ENCODE results near the gene TMEM139. TPM values are rescaled to one million over a fixed set of nuclear protein-coding genes. Genes with fewer than 3 reads are reported as not detected.

TMEM139 gene
- total RNA-seq, 1 experiment from 2014 or later: 48.4 TPM

- no peaks in the 10 kb centered on the region for H3K9me3 Mint-ChIP-seq (ENCODE audit: low read depth, unreplicated experiment)
- no peak overlapping the region for H3K27ac Mint-ChIP-seq (ENCODE audit: unreplicated experiment)
- no peaks in the 10 kb centered on the region for H3K27me3 Mint-ChIP-seq (ENCODE audit: unreplicated experiment)
- H3K4me3 Mint-ChIP-seq (ENCODE audit: low read depth, unreplicated experiment): no peak overlapping the region
- TF ChIP-seq, protein P1, sequence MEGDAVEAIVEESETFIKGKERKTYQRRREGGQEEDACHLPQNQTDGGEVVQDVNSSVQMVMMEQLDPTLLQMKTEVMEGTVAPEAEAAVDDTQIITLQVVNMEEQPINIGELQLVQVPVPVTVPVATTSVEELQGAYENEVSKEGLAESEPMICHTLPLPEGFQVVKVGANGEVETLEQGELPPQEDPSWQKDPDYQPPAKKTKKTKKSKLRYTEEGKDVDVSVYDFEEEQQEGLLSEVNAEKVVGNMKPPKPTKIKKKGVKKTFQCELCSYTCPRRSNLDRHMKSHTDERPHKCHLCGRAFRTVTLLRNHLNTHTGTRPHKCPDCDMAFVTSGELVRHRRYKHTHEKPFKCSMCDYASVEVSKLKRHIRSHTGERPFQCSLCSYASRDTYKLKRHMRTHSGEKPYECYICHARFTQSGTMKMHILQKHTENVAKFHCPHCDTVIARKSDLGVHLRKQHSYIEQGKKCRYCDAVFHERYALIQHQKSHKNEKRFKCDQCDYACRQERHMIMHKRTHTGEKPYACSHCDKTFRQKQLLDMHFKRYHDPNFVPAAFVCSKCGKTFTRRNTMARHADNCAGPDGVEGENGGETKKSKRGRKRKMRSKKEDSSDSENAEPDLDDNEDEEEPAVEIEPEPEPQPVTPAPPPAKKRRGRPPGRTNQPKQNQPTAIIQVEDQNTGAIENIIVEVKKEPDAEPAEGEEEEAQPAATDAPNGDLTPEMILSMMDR (IDR thresholded peaks at IDR 0.05; ENCODE audit: unreplicated experiment): no peak
- peaks cover 10% of the 10 kb centered on the region for H3K4me1 Mint-ChIP-seq (ENCODE audit: low read depth, unreplicated experiment)
- intact Hi-C loops (cut with micrococcal nuclease; ENCODE audit: unreplicated experiment): loop anchor here (1.0 kb wide), 1 partner anchor 65 kb away; no protein-coding TSS in a partner anchor
- no peak for DNase-seq
- peaks cover 63% of the 10 kb centered on the region for H3K36me3 Mint-ChIP-seq (ENCODE audit: insufficient read depth, unreplicated experiment)
- CTCF ChIA-PET: interaction anchor here (1.4 kb wide), 1 partner anchor 65 kb away, joined by 16 read pairs; no protein-coding TSS in a partner anchor
- BruUV-seq (replicated peaks): no TSS peak
These were observed 20.2 kb downstream of the TMEM139 start for GRCh38 chr7:143304938-143305337.

GRCh38 chr7:143305423-143306070, 20.8 kb downstream of the TMEM139 start:
- H3K9me3 Mint-ChIP-seq (ENCODE audit: low read depth, unreplicated experiment): no peaks in the 10 kb centered on the region
- peaks cover 10% of the 10 kb centered on the region for H3K4me1 Mint-ChIP-seq (ENCODE audit: low read depth, unreplicated experiment)
- intact Hi-C loops (cut with micrococcal nuclease; ENCODE audit: unreplicated experiment): loop anchor here (1.0 kb wide), 1 partner anchor 65 kb away; no protein-coding TSS in a partner anchor
- peak; percentile 80 for DNase-seq
- CTCF ChIA-PET: interaction anchor here (1.4 kb wide), 1 partner anchor 65 kb away, joined by 16 read pairs; no protein-coding TSS in a partner anchor
- H3K27me3 Mint-ChIP-seq (ENCODE audit: unreplicated experiment): no peaks in the 10 kb centered on the region
- TF ChIP-seq, protein P1 (IDR thresholded peaks at IDR 0.05; ENCODE audit: unreplicated experiment): peak; percentile 77
- no peak overlapping the region for H3K4me3 Mint-ChIP-seq (ENCODE audit: low read depth, unreplicated experiment)
- peaks cover 57% of the 10 kb centered on the region for H3K36me3 Mint-ChIP-seq (ENCODE audit: insufficient read depth, unreplicated experiment)
- no TSS peak for BruUV-seq (replicated peaks)
- H3K27ac Mint-ChIP-seq (ENCODE audit: unreplicated experiment): no peak overlapping the region

DNA sequence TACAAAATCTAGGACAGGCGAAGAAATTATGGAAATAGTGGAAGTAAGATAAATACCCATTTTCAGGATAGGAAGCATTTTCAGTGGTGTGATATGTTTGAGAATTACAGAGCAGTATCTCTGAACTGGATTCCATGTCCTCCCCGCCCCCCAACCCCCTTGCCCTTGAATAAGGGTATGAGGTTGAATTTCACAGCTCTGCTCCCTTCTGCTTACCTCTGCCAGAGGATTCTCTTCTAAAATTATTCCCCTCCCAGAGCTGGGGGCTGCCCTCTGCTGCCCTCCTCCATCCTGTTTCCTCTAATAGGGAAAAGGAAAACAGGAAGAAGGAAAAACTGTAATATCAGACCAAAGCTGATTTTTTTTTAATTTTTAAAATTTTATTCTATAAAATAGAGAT, 23.9 kb downstream of the TMEM139 start:
- Mint-ChIP-seq H3K27me3 (ENCODE audit: unreplicated experiment) (no peaks in the 10 kb centered on the region), H3K4me3 (ENCODE audit: low read depth, unreplicated experiment) (no peak overlapping the region), H3K27ac (ENCODE audit: unreplicated experiment) (no peak overlapping the region), H3K9me3 (ENCODE audit: low read depth, unreplicated experiment) (no peaks in the 10 kb centered on the region), H3K36me3 (ENCODE audit: insufficient read depth, unreplicated experiment) (peaks cover 44% of the 10 kb centered on the region), H3K4me1 (ENCODE audit: low read depth, unreplicated experiment) (peaks cover 10% of the 10 kb centered on the region)
- TF ChIP-seq, protein P1 (IDR thresholded peaks at IDR 0.05; ENCODE audit: unreplicated experiment): no peak
- no peak for DNase-seq
- intact Hi-C loops (cut with micrococcal nuclease; ENCODE audit: unreplicated experiment): no loop called here
- CTCF ChIA-PET: interaction anchor here (0.7 to 1.0 kb wide), 2 partner anchors 9 to 12 kb away, joined by 3 to 4 read pairs; no protein-coding TSS in a partner anchor
- BruUV-seq (replicated peaks): no TSS peak

- no peaks in the 10 kb centered on the region for H3K36me3 Mint-ChIP-seq (ENCODE audit: insufficient read depth, unreplicated experiment)
- H3K27ac Mint-ChIP-seq (ENCODE audit: unreplicated experiment): no peak overlapping the region
- H3K27me3 Mint-ChIP-seq (ENCODE audit: unreplicated experiment): no peaks in the 10 kb centered on the region
- peaks cover 9% of the 10 kb centered on the region for H3K4me1 Mint-ChIP-seq (ENCODE audit: low read depth, unreplicated experiment)
- no peaks in the 10 kb centered on the region for H3K9me3 Mint-ChIP-seq (ENCODE audit: low read depth, unreplicated experiment)
- no peak for DNase-seq
- TF ChIP-seq, protein P1 (IDR thresholded peaks at IDR 0.05; ENCODE audit: unreplicated experiment): no peak
- CTCF ChIA-PET: no interaction called here
- intact Hi-C loops (cut with micrococcal nuclease; ENCODE audit: unreplicated experiment): no loop called here
- H3K4me3 Mint-ChIP-seq (ENCODE audit: low read depth, unreplicated experiment): no peak overlapping the region
- no TSS peak for BruUV-seq (replicated peaks)
These were observed 29.4 kb downstream of the TMEM139 start for GRCh38 chr7:143314127-143314526.
